Measurements from ENCODE around the gene NACA2. TPM values are rescaled to one million over a fixed set of nuclear protein-coding genes. Genes with fewer than 3 reads are reported as not detected.
"Not testable (repeated sequence)": the region's sequence is repeated elsewhere in the genome, so short reads cannot be mapped to it uniquely, and the experiment has no call there.

Gene NACA2
- polyA plus RNA-seq, 1 experiment, result not detected

DNA sequence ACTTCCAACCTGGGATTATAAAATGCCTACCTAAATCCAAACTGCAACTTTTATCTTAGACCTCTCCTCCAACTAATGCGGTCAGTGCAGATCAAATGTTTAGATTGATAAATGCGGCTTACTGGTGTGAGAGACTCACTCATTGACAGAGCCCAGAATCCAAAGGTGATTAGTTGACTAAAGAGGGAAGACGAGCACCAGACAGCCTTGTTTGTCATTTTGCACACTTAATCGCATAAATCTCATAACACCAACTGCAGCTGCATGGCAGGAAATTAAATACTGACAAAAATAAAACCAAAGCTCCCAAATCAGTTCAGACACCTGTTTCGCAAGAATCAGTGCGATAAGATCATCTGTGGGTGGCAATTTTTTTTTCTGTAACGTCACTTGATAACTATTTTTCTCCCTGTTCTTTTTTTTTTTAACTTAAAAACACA lies 35.9 kb downstream of the NACA2 start:
- TF ChIP-seq CTCF (IDR thresholded peaks at IDR 0.05; ENCODE audit: insufficient read depth, low read depth, low read length), result no peak
- Histone ChIP-seq H3K36me3 (ENCODE audit: control insufficient read depth, insufficient read depth, low read length) (no peaks in the 10 kb centered on the region), H3K4me3 (ENCODE audit: low read depth, low read length) (no peak overlapping the region), H3K27me3 (ENCODE audit: control insufficient read depth, insufficient read depth, low read length) (no peaks in the 10 kb centered on the region)
- POLR2A ChIA-PET, result no interaction called here
- CTCF ChIA-PET, result interaction anchor here (0.6 to 2.6 kb wide), 2 partner anchors 143 to 145 kb away, joined by 4 to 17 read pairs; no protein-coding TSS in a partner anchor
- DNase-seq (ENCODE audit: low read depth), result no peak

- Histone ChIP-seq H3K36me3 (ENCODE audit: control insufficient read depth, insufficient read depth, low read length) (no peaks in the 10 kb centered on the region), H3K27me3 (ENCODE audit: control insufficient read depth, insufficient read depth, low read length) (no peaks in the 10 kb centered on the region; the same call in 1 of the 2 replicates), H3K4me3 (ENCODE audit: low read depth, low read length) (no peak overlapping the region)
- CTCF ChIA-PET, result interaction anchor here (0.6 to 2.6 kb wide), 5 partner anchors 128 to 144 kb away, joined by 3 to 17 read pairs (median 6); no protein-coding TSS in a partner anchor
- POLR2A ChIA-PET, result no interaction called here
- TF ChIP-seq CTCF (IDR thresholded peaks at IDR 0.05; ENCODE audit: insufficient read depth, low read depth, low read length), result no peak
- DNase-seq (ENCODE audit: low read depth), result no peak
Measured at GRCh38 chr17:61554209-61554608, 36.8 kb downstream of the NACA2 start.

DNA sequence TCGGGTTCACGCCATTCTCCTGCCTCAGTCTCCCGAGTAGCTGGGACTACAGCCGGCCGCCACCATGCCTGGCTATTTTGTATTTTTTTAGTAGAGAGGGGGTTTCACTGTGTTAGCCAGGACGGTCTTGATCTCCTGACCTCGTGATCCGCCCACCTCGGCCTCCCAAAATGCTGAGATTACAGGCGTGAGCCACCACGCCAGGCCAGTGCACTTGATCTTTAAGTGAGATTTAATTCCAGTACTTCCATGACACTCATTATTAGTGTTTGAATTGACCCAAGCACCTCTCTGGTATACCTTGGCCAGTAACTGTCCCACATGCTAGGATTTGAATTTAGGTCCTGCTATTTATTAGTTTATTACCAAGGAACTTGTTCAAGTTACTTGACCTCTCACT lies 38.5 kb downstream of the NACA2 start:
- not testable (repeated sequence) for H3K36me3 ChIP-seq (ENCODE audit: control insufficient read depth, insufficient read depth, low read length); H3K27me3 ChIP-seq (ENCODE audit: control insufficient read depth, insufficient read depth, low read length); H3K4me3 ChIP-seq (ENCODE audit: low read depth, low read length); DNase-seq (ENCODE audit: low read depth)
- CTCF ChIA-PET, result interaction anchor here (0.8 to 2.6 kb wide), 5 partner anchors 44 to 140 kb away, joined by 3 to 34 read pairs (median 6); no protein-coding TSS in a partner anchor
- POLR2A ChIA-PET, result interaction anchor here (0.7 kb wide), 1 partner anchor 91 kb away, joined by 4 read pairs; no protein-coding TSS in a partner anchor

GRCh38 chr17:61551255-61551742 lies 39.7 kb downstream of the NACA2 start:
- ChIA-PET CTCF (interaction anchor here (0.7 to 4.6 kb wide), 25 partner anchors 8 to 580 kb away, joined by 3 to 36 read pairs (median 4); no protein-coding TSS in a partner anchor), POLR2A (no interaction called here)
- no peak overlapping the region for H3K4me3 ChIP-seq (ENCODE audit: low read depth, low read length)
- DNase-seq (ENCODE audit: low read depth), result peak; percentile 5
- no peaks in the 10 kb centered on the region for H3K36me3 ChIP-seq (ENCODE audit: control insufficient read depth, insufficient read depth, low read length)
- TF ChIP-seq CTCF (IDR thresholded peaks at IDR 0.05; ENCODE audit: insufficient read depth, low read depth, low read length), result peak; percentile 69
- H3K27me3 ChIP-seq (ENCODE audit: control insufficient read depth, insufficient read depth, low read length), result no peaks in the 10 kb centered on the region; the same call in 1 of the 2 replicates

DNA sequence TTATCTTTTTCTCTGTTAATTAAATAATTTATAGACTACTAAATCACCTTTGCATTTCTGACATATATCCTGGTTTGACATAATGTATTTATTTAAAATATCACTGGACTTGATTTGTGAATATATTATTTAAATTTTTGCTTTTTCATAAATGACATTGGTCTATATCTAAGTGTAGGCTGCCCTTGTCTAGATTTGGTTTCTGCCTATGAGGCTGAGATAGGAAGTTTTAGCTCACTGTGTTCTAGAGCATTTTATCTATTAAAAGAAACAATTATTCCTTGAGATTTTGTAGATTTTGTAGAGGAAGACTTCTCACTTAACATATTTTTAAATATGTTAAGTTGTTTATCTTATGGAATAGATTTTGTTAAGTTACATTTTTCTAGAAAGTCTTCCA lies 43.9 kb downstream of the NACA2 start:
- no peak for DNase-seq (ENCODE audit: low read depth)
- ChIA-PET POLR2A (no interaction called here), CTCF (no interaction called here)
- H3K27me3 ChIP-seq (ENCODE audit: control insufficient read depth, insufficient read depth, low read length), result no peaks in the 10 kb centered on the region; the same call in 1 of the 2 replicates
- H3K4me3 ChIP-seq (ENCODE audit: low read depth, low read length), result no peak overlapping the region
- H3K36me3 ChIP-seq (ENCODE audit: control insufficient read depth, insufficient read depth, low read length), result no peaks in the 10 kb centered on the region
- no peak for TF ChIP-seq CTCF (IDR thresholded peaks at IDR 0.05; ENCODE audit: insufficient read depth, low read depth, low read length)
